ENCODE results near the gene GPR173.

The GPR173 gene

DNA sequence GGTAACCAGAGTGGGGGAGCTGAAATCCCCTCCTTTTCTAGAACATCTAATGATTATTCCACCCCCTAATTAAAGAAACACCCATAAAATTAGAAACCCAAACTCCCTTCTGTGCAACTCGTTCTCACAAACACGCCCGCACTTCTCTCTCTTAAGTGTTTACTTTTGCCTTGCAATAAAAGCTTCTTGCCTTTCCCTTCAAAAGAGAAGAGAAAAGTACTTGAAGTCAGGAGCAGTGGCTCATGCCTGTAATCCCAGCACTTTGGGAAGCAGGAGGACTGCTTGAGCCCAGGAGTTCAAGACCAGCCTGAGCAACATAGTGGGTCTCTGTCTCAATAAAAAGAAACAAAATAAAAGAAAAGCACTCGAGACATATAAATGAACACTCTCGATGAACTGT lies 3.6 kb upstream of the GPR173 start:
- Histone ChIP-seq H3K4me3 (ENCODE audit: low read depth, low read length) (no peak overlapping the region), H3K27ac (ENCODE audit: extremely low read depth, low read depth, low read length) (no peak overlapping the region), H3K36me3 (ENCODE audit: control insufficient read depth in 2 of 2, insufficient read depth in 1 of 2, low read length in 2 of 2) (no peaks in the 10 kb centered on the region; a peak in 1 of 3 replicates), H3K4me1 (ENCODE audit: control insufficient read depth, insufficient read depth, low read length) (no peaks in the 10 kb centered on the region), H3K9me3 (ENCODE audit: control insufficient read depth, insufficient read depth, low read depth, low read length) (no peaks in the 10 kb centered on the region)
- POLR2A ChIA-PET = no interaction called here
- TF ChIP-seq ZNF776 (tag by site-specific recombination; IDR thresholded peaks at IDR 0.05; ENCODE audit: borderline replicate concordance) (no peak), ZNF596 (tag by site-specific recombination; IDR thresholded peaks at IDR 0.05) (peak; percentile 20; the same call in 1 of the 2 replicates), ZBTB17 (tag by site-specific recombination; IDR thresholded peaks at IDR 0.05) (no peak), ZNF133 (tag by site-specific recombination; IDR thresholded peaks at IDR 0.05) (no peak), ZNF747 (tag by site-specific recombination; IDR thresholded peaks at IDR 0.05) (no peak), WT1 (tag by site-specific recombination; IDR thresholded peaks at IDR 0.05) (peak; percentile 48; the same call in 1 of the 2 replicates), ZNF510 (tag by site-specific recombination; IDR thresholded peaks at IDR 0.05; ENCODE audit: insufficient replicate concordance) (no peak), OSR2 (tag by site-specific recombination; IDR thresholded peaks at IDR 0.05) (peak; percentile 36; the same call in 1 of the 2 replicates), ZNF221 (tag by site-specific recombination; IDR thresholded peaks at IDR 0.05; ENCODE audit: borderline replicate concordance) (no peak)
- TF ChIP-seq, protein P1, sequence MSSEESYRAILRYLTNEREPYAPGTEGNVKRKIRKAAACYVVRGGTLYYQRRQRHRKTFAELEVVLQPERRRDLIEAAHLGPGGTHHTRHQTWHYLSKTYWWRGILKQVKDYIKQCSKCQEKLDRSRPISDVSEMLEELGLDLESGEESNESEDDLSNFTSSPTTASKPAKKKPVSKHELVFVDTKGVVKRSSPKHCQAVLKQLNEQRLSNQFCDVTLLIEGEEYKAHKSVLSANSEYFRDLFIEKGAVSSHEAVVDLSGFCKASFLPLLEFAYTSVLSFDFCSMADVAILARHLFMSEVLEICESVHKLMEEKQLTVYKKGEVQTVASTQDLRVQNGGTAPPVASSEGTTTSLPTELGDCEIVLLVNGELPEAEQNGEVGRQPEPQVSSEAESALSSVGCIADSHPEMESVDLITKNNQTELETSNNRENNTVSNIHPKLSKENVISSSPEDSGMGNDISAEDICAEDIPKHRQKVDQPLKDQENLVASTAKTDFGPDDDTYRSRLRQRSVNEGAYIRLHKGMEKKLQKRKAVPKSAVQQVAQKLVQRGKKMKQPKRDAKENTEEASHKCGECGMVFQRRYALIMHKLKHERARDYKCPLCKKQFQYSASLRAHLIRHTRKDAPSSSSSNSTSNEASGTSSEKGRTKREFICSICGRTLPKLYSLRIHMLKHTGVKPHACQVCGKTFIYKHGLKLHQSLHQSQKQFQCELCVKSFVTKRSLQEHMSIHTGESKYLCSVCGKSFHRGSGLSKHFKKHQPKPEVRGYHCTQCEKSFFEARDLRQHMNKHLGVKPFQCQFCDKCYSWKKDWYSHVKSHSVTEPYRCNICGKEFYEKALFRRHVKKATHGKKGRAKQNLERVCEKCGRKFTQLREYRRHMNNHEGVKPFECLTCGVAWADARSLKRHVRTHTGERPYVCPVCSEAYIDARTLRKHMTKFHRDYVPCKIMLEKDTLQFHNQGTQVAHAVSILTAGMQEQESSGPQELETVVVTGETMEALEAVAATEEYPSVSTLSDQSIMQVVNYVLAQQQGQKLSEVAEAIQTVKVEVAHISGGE (tag by site-specific recombination; conservative IDR thresholded peaks at IDR 0.05; ENCODE audit: low read depth) = no peak
- TF ChIP-seq, protein P2, sequence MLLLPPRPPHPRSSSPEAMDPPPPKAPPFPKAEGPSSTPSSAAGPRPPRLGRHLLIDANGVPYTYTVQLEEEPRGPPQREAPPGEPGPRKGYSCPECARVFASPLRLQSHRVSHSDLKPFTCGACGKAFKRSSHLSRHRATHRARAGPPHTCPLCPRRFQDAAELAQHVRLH (tag by site-specific recombination; IDR thresholded peaks at IDR 0.05) = no peak
- TF ChIP-seq, protein P3, sequence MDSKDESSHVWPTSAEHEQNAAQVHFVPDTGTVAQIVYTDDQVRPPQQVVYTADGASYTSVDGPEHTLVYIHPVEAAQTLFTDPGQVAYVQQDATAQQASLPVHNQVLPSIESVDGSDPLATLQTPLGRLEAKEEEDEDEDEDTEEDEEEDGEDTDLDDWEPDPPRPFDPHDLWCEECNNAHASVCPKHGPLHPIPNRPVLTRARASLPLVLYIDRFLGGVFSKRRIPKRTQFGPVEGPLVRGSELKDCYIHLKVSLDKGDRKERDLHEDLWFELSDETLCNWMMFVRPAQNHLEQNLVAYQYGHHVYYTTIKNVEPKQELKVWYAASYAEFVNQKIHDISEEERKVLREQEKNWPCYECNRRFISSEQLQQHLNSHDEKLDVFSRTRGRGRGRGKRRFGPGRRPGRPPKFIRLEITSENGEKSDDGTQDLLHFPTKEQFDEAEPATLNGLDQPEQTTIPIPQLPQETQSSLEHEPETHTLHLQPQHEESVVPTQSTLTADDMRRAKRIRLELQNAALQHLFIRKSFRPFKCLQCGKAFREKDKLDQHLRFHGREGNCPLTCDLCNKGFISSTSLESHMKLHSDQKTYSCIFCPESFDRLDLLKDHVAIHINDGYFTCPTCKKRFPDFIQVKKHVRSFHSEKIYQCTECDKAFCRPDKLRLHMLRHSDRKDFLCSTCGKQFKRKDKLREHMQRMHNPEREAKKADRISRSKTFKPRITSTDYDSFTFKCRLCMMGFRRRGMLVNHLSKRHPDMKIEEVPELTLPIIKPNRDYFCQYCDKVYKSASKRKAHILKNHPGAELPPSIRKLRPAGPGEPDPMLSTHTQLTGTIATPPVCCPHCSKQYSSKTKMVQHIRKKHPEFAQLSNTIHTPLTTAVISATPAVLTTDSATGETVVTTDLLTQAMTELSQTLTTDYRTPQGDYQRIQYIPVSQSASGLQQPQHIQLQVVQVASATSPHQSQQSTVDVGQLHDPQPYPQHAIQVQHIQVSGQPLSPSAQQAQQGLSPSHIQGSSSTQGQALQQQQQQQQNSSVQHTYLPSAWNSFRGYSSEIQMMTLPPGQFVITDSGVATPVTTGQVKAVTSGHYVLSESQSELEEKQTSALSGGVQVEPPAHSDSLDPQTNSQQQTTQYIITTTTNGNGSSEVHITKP (tag by site-specific recombination; IDR thresholded peaks at IDR 0.05) = peak; percentile 14; the same call in 1 of the 2 replicates
- CTCF ChIA-PET = interaction anchor here (0.6 kb wide), 1 partner anchor 130 kb away, joined by 4 read pairs; no protein-coding TSS in a partner anchor

DNA sequence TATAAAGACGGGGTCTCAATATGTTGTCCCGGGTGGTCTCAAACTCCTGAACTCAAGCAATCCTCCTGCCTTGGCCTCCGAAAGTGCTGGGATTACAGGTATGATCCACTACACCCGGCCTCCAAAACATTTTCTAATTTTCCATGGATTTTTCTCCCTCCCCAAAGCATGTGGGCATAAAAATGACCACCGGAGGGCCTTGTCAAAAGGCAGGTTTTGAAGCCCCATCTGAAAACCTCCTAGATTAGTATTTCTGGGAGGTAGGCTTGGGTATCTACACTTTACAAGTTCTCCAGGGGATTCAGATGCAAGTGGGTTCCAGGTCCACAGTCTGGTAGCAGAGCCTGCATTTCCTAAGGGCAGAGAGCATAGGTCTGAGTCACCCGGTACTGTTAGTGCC lies 1.4 kb upstream of the GPR173 start:
- ChIA-PET CTCF (no interaction called here), POLR2A (no interaction called here)
- Histone ChIP-seq H3K9me3 (ENCODE audit: control insufficient read depth, insufficient read depth, low read depth, low read length) (no peaks in the 10 kb centered on the region), H3K4me3 (ENCODE audit: low read depth, low read length) (no peak overlapping the region), H3K27ac (ENCODE audit: extremely low read depth, low read depth, low read length) (no peak overlapping the region), H3K36me3 (ENCODE audit: control insufficient read depth in 2 of 2, insufficient read depth in 1 of 2, low read length in 2 of 2) (no peaks in the 10 kb centered on the region; a peak in 1 of 3 replicates), H3K4me1 (ENCODE audit: control insufficient read depth, insufficient read depth, low read length) (no peaks in the 10 kb centered on the region)
- TF ChIP-seq ZFP69B (tag by site-specific recombination; IDR thresholded peaks at IDR 0.05) = no peak

DNA sequence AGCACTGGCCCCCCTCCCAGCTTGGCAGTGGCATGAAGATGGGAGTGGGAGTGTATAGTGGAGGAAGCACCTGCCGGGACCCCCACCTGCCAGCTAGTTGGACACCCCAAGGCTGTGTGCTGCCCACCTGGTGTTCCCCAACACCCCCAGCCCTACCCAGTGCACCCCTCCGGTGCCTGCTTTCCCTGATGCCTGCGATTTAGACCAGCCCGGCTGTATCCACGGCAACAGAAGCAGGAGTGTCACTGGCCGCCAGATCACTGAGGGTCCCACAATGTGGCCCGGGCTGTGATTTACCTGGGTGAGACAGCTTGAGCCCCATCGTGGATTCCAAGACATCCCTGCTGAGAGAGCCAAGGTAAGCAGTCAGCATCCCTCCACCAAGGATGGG lies 533 bp downstream of the GPR173 start:
- Histone ChIP-seq H3K4me1 (ENCODE audit: control insufficient read depth, insufficient read depth, low read length) (no peaks in the 10 kb centered on the region), H3K27ac (ENCODE audit: extremely low read depth, low read depth, low read length) (no peak overlapping the region), H3K9me3 (ENCODE audit: control insufficient read depth, insufficient read depth, low read depth, low read length) (no peaks in the 10 kb centered on the region), H3K4me3 (ENCODE audit: low read depth, low read length) (peak overlapping the region; percentile 49), H3K36me3 (ENCODE audit: control insufficient read depth in 2 of 2, insufficient read depth in 1 of 2, low read length in 2 of 2) (no peaks in the 10 kb centered on the region; a peak in 1 of 3 replicates)
- POLR2A ChIA-PET = no interaction called here
- CTCF ChIA-PET = no interaction called here
- TF ChIP-seq, protein P2 (tag by site-specific recombination; IDR thresholded peaks at IDR 0.05) = no peak
- TF ChIP-seq, protein P4, sequence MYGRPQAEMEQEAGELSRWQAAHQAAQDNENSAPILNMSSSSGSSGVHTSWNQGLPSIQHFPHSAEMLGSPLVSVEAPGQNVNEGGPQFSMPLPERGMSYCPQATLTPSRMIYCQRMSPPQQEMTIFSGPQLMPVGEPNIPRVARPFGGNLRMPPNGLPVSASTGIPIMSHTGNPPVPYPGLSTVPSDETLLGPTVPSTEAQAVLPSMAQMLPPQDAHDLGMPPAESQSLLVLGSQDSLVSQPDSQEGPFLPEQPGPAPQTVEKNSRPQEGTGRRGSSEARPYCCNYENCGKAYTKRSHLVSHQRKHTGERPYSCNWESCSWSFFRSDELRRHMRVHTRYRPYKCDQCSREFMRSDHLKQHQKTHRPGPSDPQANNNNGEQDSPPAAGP (tag by site-specific recombination; IDR thresholded peaks at IDR 0.05) = no peak
- TF ChIP-seq ZNF174 (tag by site-specific recombination; IDR thresholded peaks at IDR 0.05) (no peak), ZNF223 (tag by site-specific recombination; IDR thresholded peaks at IDR 0.05) (no peak), HOXD13 (CRISPR knock-in tag; IDR thresholded peaks at IDR 0.05; ENCODE audit: borderline replicate concordance) (no peak), ZNF133 (tag by site-specific recombination; IDR thresholded peaks at IDR 0.05) (no peak), ZNF146 (tag by site-specific recombination; IDR thresholded peaks at IDR 0.05) (no peak), ZNF629 (tag by site-specific recombination; IDR thresholded peaks at IDR 0.05) (no peak), IKZF3 (tag by site-specific recombination; IDR thresholded peaks at IDR 0.05) (no peak)
- TF ChIP-seq, protein P5, sequence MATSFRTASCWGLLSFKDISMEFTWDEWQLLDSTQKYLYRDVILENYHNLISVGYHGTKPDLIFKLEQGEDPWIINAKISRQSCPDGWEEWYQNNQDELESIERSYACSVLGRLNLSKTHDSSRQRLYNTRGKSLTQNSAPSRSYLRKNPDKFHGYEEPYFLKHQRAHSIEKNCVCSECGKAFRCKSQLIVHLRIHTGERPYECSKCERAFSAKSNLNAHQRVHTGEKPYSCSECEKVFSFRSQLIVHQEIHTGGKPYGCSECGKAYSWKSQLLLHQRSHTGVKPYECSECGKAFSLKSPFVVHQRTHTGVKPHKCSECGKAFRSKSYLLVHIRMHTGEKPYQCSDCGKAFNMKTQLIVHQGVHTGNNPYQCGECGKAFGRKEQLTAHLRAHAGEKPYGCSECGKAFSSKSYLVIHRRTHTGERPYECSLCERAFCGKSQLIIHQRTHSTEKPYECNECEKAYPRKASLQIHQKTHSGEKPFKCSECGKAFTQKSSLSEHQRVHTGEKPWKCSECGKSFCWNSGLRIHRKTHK (tag by site-specific recombination; IDR thresholded peaks at IDR 0.05) = no peak
